HEK293 (cell line): ENCODE measurements around the gene PTK7.

Experiments
- CTCF ChIP-seq: fragments of 450-650 bp; formaldehyde crosslinking; IDR thresholded peaks from 2 replicates; pipeline ENCODE4 v1.5.1; 2016; ENCODE audit warnings: missing biosample characterization, missing genetic modification characterization
- MEIS1 ChIP-seq: sonication (generic); formaldehyde crosslinking; IDR thresholded peaks from 2 replicates; pipeline ENCODE4 v1.8.1; 2022; ENCODE audit warnings: missing genetic modification reagents, mild to moderate bottlenecking, borderline replicate concordance
- REST ChIP-seq: fragments of 450-650 bp; formaldehyde crosslinking; IDR thresholded peaks from 2 replicates; pipeline ENCODE4 v1.5.1; 2016; ENCODE audit warnings: missing biosample characterization, missing genetic modification characterization
- ZBTB7A ChIP-seq: fragments of 450-650 bp; formaldehyde crosslinking; IDR thresholded peaks from 2 replicates; pipeline ENCODE4 v1.5.1; 2016; ENCODE audit warnings: low read depth, missing biosample characterization, missing genetic modification characterization
- ZNF174 ChIP-seq: fragments of 450-650 bp; formaldehyde crosslinking; IDR thresholded peaks from 2 replicates; pipeline ENCODE4 v1.5.0; 2017; ENCODE audit warnings: missing biosample characterization, mild to moderate bottlenecking, missing genetic modification characterization
- ZNF324 ChIP-seq: fragments of 450-650 bp; formaldehyde crosslinking; IDR thresholded peaks from 2 replicates; pipeline ENCODE4 v1.5.1; 2016; ENCODE audit warnings: missing biosample characterization, missing genetic modification characterization
- ZNF670 ChIP-seq: fragments of 450-650 bp; formaldehyde crosslinking; IDR thresholded peaks from 2 replicates; pipeline ENCODE4 v1.5.1; 2016; ENCODE audit warnings: missing biosample characterization, missing genetic modification characterization, low read depth
- TF ChIP-seq, protein P1 (sequence below): fragments of 450-650 bp; formaldehyde crosslinking; IDR thresholded peaks from 2 replicates; pipeline ENCODE4 v1.5.1; 2016; ENCODE audit warnings: missing biosample characterization, missing genetic modification characterization

DNA sequence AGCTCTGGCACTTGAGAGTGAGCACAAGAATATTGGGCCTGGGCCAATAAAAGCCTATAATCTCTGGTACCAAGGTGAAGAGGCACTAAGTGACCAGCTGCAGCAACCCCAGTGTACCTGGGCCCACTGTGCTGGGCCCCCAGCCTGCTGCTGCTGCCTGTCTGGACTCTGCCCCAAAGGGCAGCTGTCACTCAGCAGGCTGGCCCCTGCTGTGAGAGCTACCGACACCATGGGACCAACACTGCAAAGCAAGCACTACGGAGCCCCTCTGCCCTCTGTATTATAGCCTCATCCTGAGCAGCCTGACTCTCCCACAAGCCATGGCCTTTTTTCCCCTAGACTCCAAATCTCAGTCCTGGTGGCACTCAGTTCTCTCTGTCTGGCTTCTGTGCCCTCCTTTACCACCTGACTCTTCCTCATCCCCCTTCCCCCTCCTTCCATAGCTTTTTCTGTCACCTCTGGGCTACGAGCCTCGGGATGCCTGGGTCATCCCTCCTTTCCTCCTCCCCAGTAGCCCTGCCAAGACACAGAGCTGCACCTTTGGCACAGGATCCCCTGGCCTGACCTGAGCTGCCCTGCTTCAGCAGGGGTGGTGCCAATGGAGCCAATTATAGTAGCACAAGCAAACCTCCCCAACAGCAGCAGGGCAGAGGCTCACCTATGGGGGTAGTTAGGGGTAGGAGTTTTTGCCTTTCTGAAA lies 40.5 kb upstream of the PTK7 start:
- TF ChIP-seq CTCF (tag by site-specific recombination) (no peak), ZNF670 (no peak), ZNF324 (tag by site-specific recombination) (no peak), REST (tag by site-specific recombination) (no peak), MEIS1 (CRISPR knock-in tag) (no peak), ZNF174 (tag by site-specific recombination) (no peak), ZBTB7A (no peak)
- TF ChIP-seq, protein P1, sequence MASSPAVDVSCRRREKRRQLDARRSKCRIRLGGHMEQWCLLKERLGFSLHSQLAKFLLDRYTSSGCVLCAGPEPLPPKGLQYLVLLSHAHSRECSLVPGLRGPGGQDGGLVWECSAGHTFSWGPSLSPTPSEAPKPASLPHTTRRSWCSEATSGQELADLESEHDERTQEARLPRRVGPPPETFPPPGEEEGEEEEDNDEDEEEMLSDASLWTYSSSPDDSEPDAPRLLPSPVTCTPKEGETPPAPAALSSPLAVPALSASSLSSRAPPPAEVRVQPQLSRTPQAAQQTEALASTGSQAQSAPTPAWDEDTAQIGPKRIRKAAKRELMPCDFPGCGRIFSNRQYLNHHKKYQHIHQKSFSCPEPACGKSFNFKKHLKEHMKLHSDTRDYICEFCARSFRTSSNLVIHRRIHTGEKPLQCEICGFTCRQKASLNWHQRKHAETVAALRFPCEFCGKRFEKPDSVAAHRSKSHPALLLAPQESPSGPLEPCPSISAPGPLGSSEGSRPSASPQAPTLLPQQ (tag by site-specific recombination), result no peak
